Measurements from ENCODE around the gene TEAD1. TPM values are rescaled to one million over a fixed set of nuclear protein-coding genes. Genes with fewer than 3 reads are reported as not detected.

The TEAD1 gene
- polyA plus RNA-seq, 2 of the 4 experiments (the other 2 are of a cell fraction) = 111 to 112 TPM

DNA sequence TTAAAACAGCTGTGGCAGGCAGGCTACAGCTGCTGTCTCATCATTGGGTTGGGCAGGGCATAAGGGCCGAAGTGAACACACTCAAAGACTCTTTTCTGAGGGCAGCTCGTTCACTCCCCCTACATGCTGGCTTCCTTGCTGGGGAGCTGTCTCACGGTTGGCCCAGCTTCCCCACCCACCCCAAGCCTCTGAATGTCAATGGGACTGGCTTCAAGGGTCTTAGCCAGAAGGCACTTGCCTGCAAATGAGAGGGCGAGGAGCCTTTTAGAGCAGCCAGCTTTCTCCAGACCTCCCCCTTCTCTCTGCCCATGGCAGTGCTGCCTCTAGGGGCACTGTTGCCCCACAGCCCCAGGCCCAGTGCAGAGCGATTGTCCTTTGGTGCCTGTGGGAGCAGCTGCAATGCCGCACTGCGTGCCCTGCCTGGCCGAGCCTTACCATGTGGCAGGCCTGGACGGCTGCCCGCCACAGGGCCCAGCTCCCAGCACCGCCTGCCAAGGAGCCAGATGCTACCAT, 240.2 kb downstream of the TEAD1 start:
- DNase-seq (ENCODE audit: low read depth in 1 of 2, low spot score in 1 of 2) (peak; percentile 31 to 63), ATAC-seq (peak; percentile 90 to 96), FAIRE-seq (no peak)
- Histone ChIP-seq H3K27ac (no peak overlapping the region), H3K4me1 (no peaks in the 10 kb centered on the region), H3K9me3 (no peaks in the 10 kb centered on the region), H3K4me3 (no peak overlapping the region), H3K4me2 (no peak overlapping the region)
- ChIA-PET POLR2A (no interaction called here), CTCF (interaction anchor here (0.6 to 2.4 kb wide), 17 partner anchors 8 to 626 kb away, joined by 3 to 18 read pairs (median 4); no protein-coding TSS in a partner anchor)
- peak; percentile 33 to 36; a peak in 4 of 5 replicates for TF ChIP-seq RAD21 (conservative IDR thresholded peaks at IDR 0.05 in 1 of 2, IDR thresholded peaks at IDR 0.05 in 1 of 2)
- TF ChIP-seq CBX8 (IDR thresholded peaks at IDR 0.05) = no peak
- TF ChIP-seq EHF (CRISPR knock-in tag; IDR thresholded peaks at IDR 0.05) = no peak
- TF ChIP-seq SMC3 (IDR thresholded peaks at IDR 0.05) = 0 out of 3 replicates have a peak, but pooled peaks have one; percentile 19
- no peak for TF ChIP-seq ZNF302 (CRISPR knock-in tag; IDR thresholded peaks at IDR 0.05)
- TF ChIP-seq, protein P1, sequence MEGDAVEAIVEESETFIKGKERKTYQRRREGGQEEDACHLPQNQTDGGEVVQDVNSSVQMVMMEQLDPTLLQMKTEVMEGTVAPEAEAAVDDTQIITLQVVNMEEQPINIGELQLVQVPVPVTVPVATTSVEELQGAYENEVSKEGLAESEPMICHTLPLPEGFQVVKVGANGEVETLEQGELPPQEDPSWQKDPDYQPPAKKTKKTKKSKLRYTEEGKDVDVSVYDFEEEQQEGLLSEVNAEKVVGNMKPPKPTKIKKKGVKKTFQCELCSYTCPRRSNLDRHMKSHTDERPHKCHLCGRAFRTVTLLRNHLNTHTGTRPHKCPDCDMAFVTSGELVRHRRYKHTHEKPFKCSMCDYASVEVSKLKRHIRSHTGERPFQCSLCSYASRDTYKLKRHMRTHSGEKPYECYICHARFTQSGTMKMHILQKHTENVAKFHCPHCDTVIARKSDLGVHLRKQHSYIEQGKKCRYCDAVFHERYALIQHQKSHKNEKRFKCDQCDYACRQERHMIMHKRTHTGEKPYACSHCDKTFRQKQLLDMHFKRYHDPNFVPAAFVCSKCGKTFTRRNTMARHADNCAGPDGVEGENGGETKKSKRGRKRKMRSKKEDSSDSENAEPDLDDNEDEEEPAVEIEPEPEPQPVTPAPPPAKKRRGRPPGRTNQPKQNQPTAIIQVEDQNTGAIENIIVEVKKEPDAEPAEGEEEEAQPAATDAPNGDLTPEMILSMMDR (IDR thresholded peaks at IDR 0.05) = peak; percentile 47
- WGBS (ENCODE audit: missing lambda C conversion rate) = 88% methylated on average over 11 of the region's 11 CpGs

- H3K9me3 ChIP-seq = no peaks in the 10 kb centered on the region
- no peak overlapping the region for H3K27ac ChIP-seq
- DNase-seq (ENCODE audit: low read depth in 1 of 2, low spot score in 1 of 2) (no peak), ATAC-seq (no peak), FAIRE-seq (no peak)
- no peak for TF ChIP-seq CBX8 (IDR thresholded peaks at IDR 0.05)
- TF ChIP-seq, protein P2, sequence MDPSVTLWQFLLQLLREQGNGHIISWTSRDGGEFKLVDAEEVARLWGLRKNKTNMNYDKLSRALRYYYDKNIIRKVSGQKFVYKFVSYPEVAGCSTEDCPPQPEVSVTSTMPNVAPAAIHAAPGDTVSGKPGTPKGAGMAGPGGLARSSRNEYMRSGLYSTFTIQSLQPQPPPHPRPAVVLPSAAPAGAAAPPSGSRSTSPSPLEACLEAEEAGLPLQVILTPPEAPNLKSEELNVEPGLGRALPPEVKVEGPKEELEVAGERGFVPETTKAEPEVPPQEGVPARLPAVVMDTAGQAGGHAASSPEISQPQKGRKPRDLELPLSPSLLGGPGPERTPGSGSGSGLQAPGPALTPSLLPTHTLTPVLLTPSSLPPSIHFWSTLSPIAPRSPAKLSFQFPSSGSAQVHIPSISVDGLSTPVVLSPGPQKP (IDR thresholded peaks at IDR 0.05; ENCODE audit: low read depth, low read length) = no peak
- no peak for TF ChIP-seq SMC3 (IDR thresholded peaks at IDR 0.05)
- TF ChIP-seq BHLHE40 (IDR thresholded peaks at IDR 0.05; ENCODE audit: low read depth, low read length) = no peak
- TF ChIP-seq, protein P3, sequence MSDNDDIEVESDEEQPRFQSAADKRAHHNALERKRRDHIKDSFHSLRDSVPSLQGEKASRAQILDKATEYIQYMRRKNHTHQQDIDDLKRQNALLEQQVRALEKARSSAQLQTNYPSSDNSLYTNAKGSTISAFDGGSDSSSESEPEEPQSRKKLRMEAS (IDR thresholded peaks at IDR 0.05) = no peak
- TF ChIP-seq RAD21 (conservative IDR thresholded peaks at IDR 0.05 in 1 of 2, IDR thresholded peaks at IDR 0.05 in 1 of 2) = no peak
- no peak for TF ChIP-seq FOSB (CRISPR knock-in tag; IDR thresholded peaks at IDR 0.05)
- ChIA-PET CTCF (interaction anchor here (0.6 to 2.4 kb wide), 14 partner anchors 8 to 626 kb away, joined by 3 to 18 read pairs (median 4); no protein-coding TSS in a partner anchor), POLR2A (no interaction called here)
- 96% methylated on average over 7 of the region's 7 CpGs for WGBS (ENCODE audit: missing lambda C conversion rate)
- H3K4me1 ChIP-seq = no peaks in the 10 kb centered on the region
- no peak overlapping the region for H3K4me2 ChIP-seq
- H3K4me3 ChIP-seq = no peak overlapping the region
These were observed 240.9 kb downstream of the TEAD1 start for GRCh38 chr11:12915093-12915492.

DNA sequence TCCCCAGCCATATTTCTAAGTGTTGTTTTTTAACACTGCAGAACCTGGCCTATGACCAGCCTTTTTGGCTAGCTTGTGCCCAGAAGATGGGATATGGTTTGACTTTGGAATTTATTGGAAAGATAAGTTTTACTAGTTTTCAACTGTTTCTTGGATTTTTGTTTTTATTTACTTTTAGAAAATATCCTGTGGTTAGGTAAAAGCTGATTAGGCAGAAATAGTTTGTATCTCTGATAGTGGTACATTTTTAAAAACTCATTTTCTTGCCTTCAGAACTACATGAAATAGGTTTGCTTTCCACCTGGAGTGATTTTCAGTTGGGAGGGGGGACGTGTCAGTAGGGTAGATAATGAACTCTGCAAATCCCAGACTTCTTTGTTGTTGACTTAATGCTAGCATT, 243.6 kb downstream of the TEAD1 start:
- no peak for FAIRE-seq
- 74% methylated on average over 1 of the region's 1 CpG for WGBS (ENCODE audit: missing lambda C conversion rate)
- ChIA-PET POLR2A (no interaction called here), CTCF (interaction anchor here (1.0 to 2.5 kb wide), 4 partner anchors 46 to 629 kb away, joined by 3 to 7 read pairs (median 4); no protein-coding TSS in a partner anchor)
- no peak for DNase-seq (ENCODE audit: low read depth in 1 of 2, low spot score in 1 of 2)
- ATAC-seq = no peak
- no peak overlapping the region for H3K4me3 ChIP-seq
- no peak overlapping the region for H3K27ac ChIP-seq
- no peaks in the 10 kb centered on the region for H3K9me3 ChIP-seq
- TF ChIP-seq CEBPB (IDR thresholded peaks at IDR 0.05) = no peak
- TF ChIP-seq MAFK (IDR thresholded peaks at IDR 0.05; ENCODE audit: partially characterized antibody) = peak; percentile 58
- no peaks in the 10 kb centered on the region for H3K4me1 ChIP-seq
- H3K4me2 ChIP-seq = no peak overlapping the region

GRCh38 chr11:12918667-12919066, 244.4 kb downstream of the TEAD1 start:
- no peak for ATAC-seq
- DNase-seq (ENCODE audit: low read depth in 1 of 2, low spot score in 1 of 2) = no peak
- no peak overlapping the region for H3K4me3 ChIP-seq
- H3K9me3 ChIP-seq = no peaks in the 10 kb centered on the region
- 97% methylated on average over 4 of the region's 4 CpGs for WGBS (ENCODE audit: missing lambda C conversion rate)
- no peak overlapping the region for H3K27ac ChIP-seq
- H3K4me2 ChIP-seq = no peak overlapping the region
- no peak for TF ChIP-seq FOSB (CRISPR knock-in tag; IDR thresholded peaks at IDR 0.05)
- peak; percentile 96 for TF ChIP-seq MAFK (IDR thresholded peaks at IDR 0.05; ENCODE audit: partially characterized antibody)
- no peak for TF ChIP-seq RNF2 (IDR thresholded peaks at IDR 0.05; ENCODE audit: borderline replicate concordance, low read depth)
- no peak for TF ChIP-seq NFE2L2 (conservative IDR thresholded peaks at IDR 0.05; ENCODE audit: low read length)
- CTCF ChIA-PET = interaction anchor here (2.0 to 2.5 kb wide), 2 partner anchors 588 to 630 kb away, joined by 5 to 7 read pairs; no protein-coding TSS in a partner anchor
- POLR2A ChIA-PET = no interaction called here
- H3K4me1 ChIP-seq = no peaks in the 10 kb centered on the region
- FAIRE-seq = peak; percentile 74

All from A549 (cell line).